ENCODE data around the gene IQCC.

The IQCC gene

DNA sequence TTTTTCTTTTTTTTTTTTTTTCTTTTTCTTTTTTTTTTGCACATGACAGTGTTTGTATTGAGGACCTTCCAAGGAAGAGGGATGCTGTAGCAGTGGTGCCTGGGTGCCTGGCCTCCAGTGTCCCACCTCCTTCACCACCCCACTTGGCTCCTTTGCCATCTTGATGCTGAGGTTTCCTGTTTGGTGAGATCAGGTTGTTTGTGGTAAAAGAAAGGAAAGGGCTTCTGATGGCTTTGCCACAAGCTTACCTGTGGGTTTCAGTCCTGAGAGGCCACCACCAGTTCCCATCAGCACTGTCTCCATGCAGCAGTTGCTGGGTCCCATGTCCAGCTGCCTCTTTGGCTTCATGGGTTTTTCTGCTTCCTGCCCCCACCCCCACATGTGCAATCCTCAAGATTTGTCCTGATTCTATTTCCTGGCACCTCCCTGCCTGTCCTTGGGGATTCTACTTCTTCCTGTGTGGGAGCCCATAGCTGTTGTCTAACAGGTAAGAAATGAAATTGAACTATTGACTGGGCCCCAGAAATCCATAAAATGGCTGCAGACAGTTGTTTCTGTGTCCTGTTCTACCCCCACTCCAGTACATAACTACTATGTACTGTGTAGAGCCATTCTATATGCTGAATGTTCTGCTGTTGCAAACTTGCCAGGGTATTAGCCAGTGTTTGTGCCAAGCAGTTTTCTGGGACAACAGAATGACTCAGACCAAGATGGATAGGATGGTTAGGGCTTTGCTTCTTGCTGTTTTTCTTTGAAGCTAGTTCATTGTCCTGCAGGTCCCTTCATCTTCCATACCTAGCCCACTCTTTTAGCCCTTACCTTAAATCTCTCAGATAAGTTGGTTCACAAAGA is 9.3 kb upstream of the IQCC start:
- DNase-seq = no peak

- DNase-seq = no peak
Measured at GRCh38 chr1:32197074-32197473, 8.4 kb upstream of the IQCC start.

DNA sequence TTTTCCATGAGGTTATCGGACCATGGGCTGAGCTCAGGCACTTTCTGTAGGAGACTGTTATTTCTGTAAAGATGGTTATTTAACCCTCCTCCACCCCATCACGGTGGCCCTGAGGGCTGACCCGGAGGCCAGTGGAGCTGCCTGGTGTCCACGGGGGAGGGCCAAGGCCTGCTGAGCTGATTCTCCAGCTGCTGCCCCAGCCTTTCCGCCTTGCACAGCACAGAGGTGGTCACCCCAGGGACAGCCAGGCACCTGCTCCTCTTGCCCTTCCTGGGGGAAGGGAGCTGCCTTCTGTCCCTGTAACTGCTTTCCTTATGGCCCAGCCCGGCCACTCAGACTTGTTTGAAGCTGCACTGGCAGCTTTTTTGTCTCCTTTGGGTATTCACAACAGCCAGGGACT is 7.6 kb upstream of the IQCC start:
- no peak for DNase-seq

GRCh38 chr1:32198237-32199042 is 7.0 kb upstream of the IQCC start:
- DNase-seq = no peak

DNA sequence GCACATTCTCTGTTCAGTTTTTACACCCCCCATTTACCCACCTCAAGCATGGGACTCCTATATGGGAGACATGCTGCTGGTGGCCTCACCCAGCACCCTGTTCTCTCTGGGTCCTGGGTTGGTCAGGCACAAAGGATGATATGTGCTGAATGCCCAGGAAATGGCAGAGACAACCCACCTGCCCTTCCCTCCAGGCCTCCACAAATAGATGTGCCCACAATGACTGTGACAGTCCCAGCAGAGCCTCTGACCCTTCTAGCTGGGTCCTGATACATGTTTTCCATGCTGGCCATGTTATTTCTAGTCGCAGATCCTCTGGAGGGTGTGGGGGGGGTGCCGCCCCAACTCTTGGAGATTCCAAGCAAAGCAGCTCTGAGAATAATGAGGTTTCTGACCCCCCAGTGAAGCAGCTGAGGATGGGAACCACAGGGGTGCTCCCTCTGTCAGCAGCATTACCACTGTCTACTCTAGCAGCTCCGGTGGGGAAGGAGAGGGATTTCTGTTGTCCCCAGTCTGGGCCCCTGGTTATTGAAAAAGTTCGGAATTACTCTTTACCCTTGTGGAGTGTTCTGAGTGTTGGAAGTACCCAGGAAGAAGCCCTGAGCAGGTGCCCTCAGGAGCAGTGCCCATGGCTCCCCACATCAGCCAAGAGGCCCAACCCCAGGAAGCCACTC is 6.3 kb upstream of the IQCC start:
- DNase-seq = no peak

GRCh38 chr1:32199717-32200072 is 5.8 kb upstream of the IQCC start:
- DNase-seq = no peak

- peak in 1 of 2 experiments; percentile 36 for DNase-seq
Measured at GRCh38 chr1:32200226-32201010, 5.1 kb upstream of the IQCC start, which contains the start of gene CCDC28B. Gene CCDC28B, plus strand, starts transcription at chr1:32200595. Its CDS starts 1,341 bp downstream, at chr1:32201936.

GRCh38 chr1:32201011-32201855 is 4.2 kb upstream of the IQCC start:
- DNase-seq = no peak

GRCh38 chr1:32204943-32205361 is 519 bp upstream of the IQCC start:
- no peak for DNase-seq

GRCh38 chr1:32208469-32208868 is 3.0 kb downstream of the IQCC start:
- DNase-seq = no peak

GRCh38 chr1:32208891-32209328 is 3.4 kb downstream of the IQCC start, which contains the start of gene DCDC2B:
Gene DCDC2B, plus strand, starts transcription at chr1:32209089. Its CDS starts 5 bp downstream, at chr1:32209094.
- no peak for DNase-seq

DNA sequence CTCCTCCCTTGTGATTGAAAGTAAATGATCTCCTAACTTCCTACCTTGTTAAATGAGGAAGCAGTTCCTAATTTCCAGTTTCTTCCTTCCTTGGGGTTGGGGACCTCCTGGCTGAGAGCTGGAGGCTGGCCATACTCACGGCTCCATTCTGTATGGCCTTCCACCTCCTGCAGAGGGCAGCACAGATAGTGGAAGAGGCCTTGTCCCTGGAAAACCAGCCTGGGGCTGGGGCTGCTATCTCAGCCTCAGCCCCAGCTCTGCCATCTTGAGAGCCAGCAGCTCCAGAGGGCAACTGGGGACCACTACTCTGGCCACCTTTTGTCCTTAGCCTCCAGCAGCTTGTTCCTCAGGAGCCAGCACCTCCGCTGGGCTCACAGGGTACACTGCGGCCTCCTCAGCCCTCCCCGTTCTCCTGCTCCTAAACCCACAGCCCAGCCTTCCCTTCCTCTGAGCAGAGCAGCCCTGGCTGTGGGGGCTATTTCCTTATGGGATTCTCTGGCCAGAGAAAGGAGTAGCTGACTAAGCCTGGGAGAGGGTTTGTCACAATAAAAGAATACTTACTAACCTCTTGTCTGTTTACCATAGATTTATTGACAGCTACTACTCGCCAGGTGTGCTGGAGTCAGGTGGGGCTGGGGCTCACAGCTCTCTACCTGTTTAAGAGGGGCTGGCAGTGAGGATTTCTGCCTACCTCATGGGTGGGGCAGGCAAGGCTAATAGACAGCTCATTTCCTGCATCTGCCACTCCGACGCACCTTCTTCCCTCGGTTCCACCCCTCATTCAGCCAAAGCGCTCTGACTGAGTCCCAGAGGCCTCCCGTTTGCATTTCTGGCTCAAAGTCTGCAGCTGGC is 10.4 kb downstream of the IQCC start:
- peak; percentile 18 to 50 for DNase-seq

DNA sequence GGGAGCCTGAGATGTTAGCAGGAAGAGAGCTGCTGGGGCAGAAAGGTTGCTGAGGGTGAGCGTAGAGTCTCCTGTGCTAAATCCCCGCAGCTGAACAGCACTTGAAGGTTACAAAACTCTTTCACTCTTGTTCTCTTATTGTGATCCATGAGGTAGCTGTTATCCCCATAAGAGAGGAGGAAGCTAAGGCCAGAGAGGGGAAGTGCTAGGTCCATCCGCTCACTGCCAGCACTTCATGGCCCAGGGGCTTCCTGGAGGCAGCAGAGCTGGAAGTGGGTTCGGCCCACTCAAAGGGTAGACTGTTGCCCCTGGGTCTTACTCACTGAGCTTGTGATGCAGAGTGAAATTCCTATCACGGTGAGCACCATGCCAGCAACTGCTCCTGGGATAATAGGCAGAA is 11.1 kb downstream of the IQCC start:
- DNase-seq = no peak

DNA sequence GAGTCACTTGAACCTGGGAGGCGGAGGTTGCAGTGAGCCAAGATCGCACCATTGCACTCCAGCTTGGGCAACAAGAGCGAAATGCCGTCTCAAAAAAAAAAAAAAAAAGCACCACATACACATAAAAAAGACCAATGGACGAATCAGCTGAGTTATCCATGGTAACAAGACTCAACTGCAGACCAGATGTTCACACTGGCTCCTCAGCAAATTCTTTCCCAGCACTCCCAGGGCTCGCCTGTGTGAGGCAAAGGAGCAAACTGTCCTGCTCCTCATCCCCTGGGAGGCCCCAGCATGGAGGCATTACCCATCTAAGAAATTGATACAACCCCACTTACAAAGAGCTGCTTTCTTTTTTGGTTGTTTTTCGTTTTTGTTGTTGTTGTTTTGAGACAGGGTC is 13.6 kb downstream of the IQCC start:
- DNase-seq = no peak

GRCh38 chr1:32220746-32221580 is 15.5 kb downstream of the IQCC start:
- no peak for DNase-seq

DNA sequence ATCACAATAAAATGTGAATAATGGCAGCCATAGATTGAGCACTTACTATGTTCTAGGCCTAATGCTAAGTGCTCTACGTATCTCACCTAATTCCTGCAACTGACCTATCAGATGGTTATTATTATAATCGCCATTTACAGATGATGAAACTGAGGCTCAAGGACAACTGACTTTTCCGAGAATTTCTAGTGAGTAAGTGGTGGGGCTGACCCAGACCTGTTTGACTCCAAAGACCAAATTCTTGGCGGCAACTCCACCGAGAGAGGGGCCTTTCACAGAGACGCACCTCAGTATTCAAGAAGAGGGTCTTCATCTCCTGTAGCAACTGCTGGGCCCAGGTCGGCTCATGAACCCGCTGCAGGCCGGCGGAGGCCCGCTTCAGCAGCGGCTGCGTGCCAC is 16.1 kb downstream of the IQCC start:
- DNase-seq = no peak

DNA sequence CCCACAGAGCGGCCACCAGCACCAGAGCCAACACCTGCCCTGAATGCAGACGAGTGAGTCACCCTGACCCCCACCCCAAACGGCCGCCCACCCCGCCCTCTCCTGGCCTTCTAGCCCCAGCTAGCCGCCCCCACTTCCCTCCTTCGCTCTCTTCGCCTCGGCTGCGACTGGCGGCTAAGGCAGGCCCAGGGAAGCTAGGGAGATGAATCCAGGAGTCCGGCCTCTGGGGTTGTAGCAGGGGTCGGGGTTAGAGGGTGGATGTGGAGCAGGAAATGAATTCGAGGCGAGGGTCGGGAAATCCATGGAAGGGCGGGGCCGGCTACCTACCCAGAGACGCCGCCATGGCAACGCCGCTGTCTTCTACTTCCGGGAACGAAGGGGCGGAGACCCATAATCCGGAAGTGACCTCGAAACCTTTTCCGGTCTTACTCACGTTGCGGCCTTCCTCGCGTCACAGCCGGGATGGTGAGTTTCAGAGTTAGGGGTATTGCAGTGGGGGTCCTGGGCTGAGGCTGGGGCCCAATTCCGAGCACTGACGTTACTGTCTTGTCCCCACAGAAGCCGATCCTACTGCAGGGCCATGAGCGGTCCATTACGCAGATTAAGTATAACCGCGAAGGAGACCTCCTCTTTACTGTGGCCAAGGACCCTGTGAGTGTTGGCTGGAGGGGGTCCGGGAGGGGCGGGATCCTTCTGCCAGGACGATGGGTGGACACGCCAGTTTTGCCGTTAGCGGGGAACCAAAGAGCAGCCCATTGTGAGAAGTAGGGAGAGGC is 16.7 kb downstream of the IQCC start, which contains the start of the genes EIF3I and TMEM234:
Gene EIF3I (plus strand): TSS at position 428 of the 776 bp plus-strand sequence. CDS start 35 bp downstream, at position 463.
Gene TMEM234 (minus strand): TSS at position 374 of the 776 bp plus-strand sequence. CDS start 31 bp downstream, at position 343.
- peak; percentile 88 to 89 for DNase-seq

- no peak for DNase-seq
Measured at GRCh38 chr1:32223683-32224082, 18.2 kb downstream of the IQCC start.

Measured in NCI-H1930 (cell line).